Neural progenitor cell (in vitro differentiated cells): ENCODE results near the gene MLN. TPM values are rescaled to one million over a fixed set of nuclear protein-coding genes. Genes with fewer than 3 reads are reported as not detected.
A peak's percentile ranks its signal among the peaks of the same experiment; 100 is the strongest.

ENCODE experiments used
- DNase-seq: peaks from one replicate; pipeline ENCODE4 v3.0.0-alpha.2; 2016; ENCODE audit warnings: low spot score
- H2AFZ ChIP-seq: fragments of 200-600 bp; sonication (generic); replicated peaks from 2 replicates; pipeline ENCODE4 v1.6.1; 2016; ENCODE audit warnings: antibody characterized with exemption
- H3F3A ChIP-seq: fragments of 200-600 bp; sonication (generic); 2 replicates; pipeline ENCODE4 v1.6.1; 2016; ENCODE audit warnings: antibody characterized with exemption, low read depth
- H3K27ac ChIP-seq: fragments of 200-600 bp; sonication (generic); 2 replicates; pipeline ENCODE4 v1.5.1; 2016; ENCODE audit warnings: mild to moderate bottlenecking
- H3K27me3 ChIP-seq: fragments of 200-600 bp; sonication (generic); 2 replicates; pipeline ENCODE4 v1.6.1; 2016; ENCODE audit warnings: mild to moderate bottlenecking, moderate library complexity
- H3K36me3 ChIP-seq: fragments of 200-600 bp; sonication (generic); 2 replicates; pipeline ENCODE4 v1.5.1; 2016
- H3K4me1 ChIP-seq: fragments of 200-600 bp; sonication (generic); 2 replicates; pipeline ENCODE4 v1.6.1; 2016; ENCODE audit warnings: mixed run types
- H3K4me2 ChIP-seq: fragments of 200-600 bp; sonication (generic); 2 replicates; pipeline ENCODE4 v1.6.1; 2016
- H3K4me3 ChIP-seq: fragments of 200-600 bp; sonication (generic); 2 replicates; pipeline ENCODE4 v1.5.1; 2016
- H3K79me2 ChIP-seq: fragments of 200-600 bp; sonication (generic); 2 replicates; pipeline ENCODE4 v1.6.1; 2016; ENCODE audit warnings: low read depth
- H3K9ac ChIP-seq: fragments of 200-600 bp; sonication (generic); 2 replicates; pipeline ENCODE4 v1.6.1; 2016
- H3K9me3 ChIP-seq: fragments of 200-600 bp; sonication (generic); 2 replicates; pipeline ENCODE4 v1.5.1; 2016; ENCODE audit warnings: low read depth
- H4K20me1 ChIP-seq: fragments of 200-600 bp; sonication (generic); 2 replicates; pipeline ENCODE4 v1.6.1; 2016; ENCODE audit warnings: low read depth
- H3K27ac Mint-ChIP-seq: 3 replicates; pipeline ENCODE4 v1.8.0; 2021; ENCODE audit warnings: mixed read lengths
- H3K27me3 Mint-ChIP-seq: 2 replicates; pipeline ENCODE4 v1.8.0; 2022; ENCODE audit warnings: low read depth, mild to moderate bottlenecking, inconsistent platforms, moderate library complexity, mixed read lengths; ENCODE audit not compliant: insufficient read depth
- H3K36me3 Mint-ChIP-seq: 3 replicates; pipeline ENCODE4 v1.8.0; 2021; ENCODE audit warnings: mixed read lengths
- H3K4me1 Mint-ChIP-seq: 3 replicates; pipeline ENCODE4 v1.8.0; 2021; ENCODE audit warnings: mixed read lengths
- H3K4me3 Mint-ChIP-seq: 3 replicates; pipeline ENCODE4 v1.8.0; 2021; ENCODE audit warnings: mild to moderate bottlenecking, moderate library complexity, mixed read lengths
- H3K9me3 Mint-ChIP-seq: 3 replicates; pipeline ENCODE4 v1.8.0; 2020; ENCODE audit warnings: mixed read lengths
- EZH2 ChIP-seq: fragments of 200-600 bp; sonication (generic); IDR thresholded peaks from 2 replicates; pipeline ENCODE4 v1.6.1; 2017; ENCODE audit warnings: antibody characterized with exemption, mild to moderate bottlenecking, moderate library complexity
- EZH2phosphoT487 ChIP-seq: fragments of 200-600 bp; sonication (generic); IDR thresholded peaks from 2 replicates; pipeline ENCODE4 v1.6.1; 2017; ENCODE audit warnings: antibody characterized with exemption
- total RNA-seq: library from RNA; depleted of rRNA; stranded (reverse); fragments of >200 nt; gene quantifications from 2 replicates; pipeline ENCODE4 v1.2.3, GENCODE V29; 2015; ENCODE audit warnings: low replicate concordance
- TF ChIP-seq, protein P1 (sequence below): fragments of 200-600 bp; sonication (generic); IDR thresholded peaks from 2 replicates; pipeline ENCODE4 v1.5.1; 2017; ENCODE audit warnings: antibody characterized with exemption, mild to moderate bottlenecking

MLN gene
- total RNA-seq, 1 donor from 2014 or later, result not detected

DNA sequence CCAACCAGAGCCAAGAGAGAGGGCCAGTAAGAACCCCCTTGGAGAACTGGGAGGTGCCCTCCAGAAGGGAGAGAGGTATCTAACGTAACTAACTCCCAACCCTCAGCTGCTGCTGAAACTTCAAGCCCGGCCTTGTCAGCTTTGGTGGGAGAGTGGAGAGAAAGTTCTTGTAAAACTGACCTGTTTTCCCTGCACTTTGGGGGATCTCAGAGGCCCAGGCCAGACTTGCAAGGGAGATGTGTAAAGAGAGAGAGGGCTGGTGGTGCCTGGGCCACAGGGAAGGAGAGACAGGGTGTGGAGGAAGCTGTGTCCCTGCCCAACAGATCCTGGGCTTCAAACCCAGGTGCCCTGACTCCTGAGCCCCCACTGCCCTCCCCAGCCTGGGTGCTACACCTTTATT, 39.8 kb downstream of the MLN start:
- no peak overlapping the region for H3K4me2 ChIP-seq
- H3K27ac ChIP-seq, result no peak overlapping the region
- TF ChIP-seq EZH2 (no peak), EZH2phosphoT487 (no peak)
- TF ChIP-seq, protein P1, sequence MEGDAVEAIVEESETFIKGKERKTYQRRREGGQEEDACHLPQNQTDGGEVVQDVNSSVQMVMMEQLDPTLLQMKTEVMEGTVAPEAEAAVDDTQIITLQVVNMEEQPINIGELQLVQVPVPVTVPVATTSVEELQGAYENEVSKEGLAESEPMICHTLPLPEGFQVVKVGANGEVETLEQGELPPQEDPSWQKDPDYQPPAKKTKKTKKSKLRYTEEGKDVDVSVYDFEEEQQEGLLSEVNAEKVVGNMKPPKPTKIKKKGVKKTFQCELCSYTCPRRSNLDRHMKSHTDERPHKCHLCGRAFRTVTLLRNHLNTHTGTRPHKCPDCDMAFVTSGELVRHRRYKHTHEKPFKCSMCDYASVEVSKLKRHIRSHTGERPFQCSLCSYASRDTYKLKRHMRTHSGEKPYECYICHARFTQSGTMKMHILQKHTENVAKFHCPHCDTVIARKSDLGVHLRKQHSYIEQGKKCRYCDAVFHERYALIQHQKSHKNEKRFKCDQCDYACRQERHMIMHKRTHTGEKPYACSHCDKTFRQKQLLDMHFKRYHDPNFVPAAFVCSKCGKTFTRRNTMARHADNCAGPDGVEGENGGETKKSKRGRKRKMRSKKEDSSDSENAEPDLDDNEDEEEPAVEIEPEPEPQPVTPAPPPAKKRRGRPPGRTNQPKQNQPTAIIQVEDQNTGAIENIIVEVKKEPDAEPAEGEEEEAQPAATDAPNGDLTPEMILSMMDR, result no peak
- H3K36me3 ChIP-seq, result no peaks in the 10 kb centered on the region
- Mint-ChIP-seq H3K27ac (peak overlapping the region; percentile 46), H3K4me1 (peaks cover 25% of the 10 kb centered on the region), H3K36me3 (no peaks in the 10 kb centered on the region), H3K4me3 (no peak overlapping the region), H3K9me3 (no peaks in the 10 kb centered on the region), H3K27me3 (peaks cover 10% of the 10 kb centered on the region)
- H4K20me1 ChIP-seq, result no peaks in the 10 kb centered on the region
- DNase-seq, result no peak
- H3K27me3 ChIP-seq, result no peaks in the 10 kb centered on the region
- H3K79me2 ChIP-seq, result no peaks in the 10 kb centered on the region
- H3K9ac ChIP-seq, result no peak overlapping the region
- no peak overlapping the region for H3K4me3 ChIP-seq
- H2AFZ ChIP-seq, result no peak overlapping the region
- H3K4me1 ChIP-seq, result peaks cover 21% of the 10 kb centered on the region
- no peaks in the 10 kb centered on the region for H3K9me3 ChIP-seq
- H3F3A ChIP-seq, result peaks cover 7% of the 10 kb centered on the region

DNA sequence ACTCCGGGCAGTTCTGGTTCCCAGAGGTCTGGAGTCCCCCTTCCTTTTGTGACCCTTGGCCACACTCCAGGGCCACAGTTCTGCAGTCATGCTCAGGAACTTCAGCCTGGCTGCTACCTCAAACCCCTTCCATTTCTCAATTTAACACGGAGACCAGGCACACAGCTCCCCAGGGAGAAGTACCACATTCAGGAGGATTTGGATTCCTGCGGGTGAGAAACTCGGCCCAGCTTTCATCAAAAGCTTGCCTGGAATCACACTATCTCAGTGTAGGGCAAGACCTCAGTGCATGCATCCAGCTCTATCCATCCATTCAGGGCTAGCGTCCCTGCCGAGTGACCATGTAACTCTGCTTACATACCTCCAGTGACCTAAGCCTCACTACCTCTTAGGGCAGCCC, 40.3 kb downstream of the MLN start:
- Mint-ChIP-seq H3K27me3 (peaks cover 10% of the 10 kb centered on the region), H3K4me3 (no peak overlapping the region), H3K27ac (peak overlapping the region; percentile 46), H3K36me3 (no peaks in the 10 kb centered on the region), H3K4me1 (peaks cover 24% of the 10 kb centered on the region), H3K9me3 (no peaks in the 10 kb centered on the region)
- H3K9me3 ChIP-seq, result no peaks in the 10 kb centered on the region
- no peak for DNase-seq
- H2AFZ ChIP-seq, result no peak overlapping the region
- no peaks in the 10 kb centered on the region for H3K36me3 ChIP-seq
- no peak overlapping the region for H3K4me2 ChIP-seq
- H3K79me2 ChIP-seq, result no peaks in the 10 kb centered on the region
- no peaks in the 10 kb centered on the region for H4K20me1 ChIP-seq
- no peak overlapping the region for H3K9ac ChIP-seq
- no peak overlapping the region for H3K4me3 ChIP-seq
- H3K4me1 ChIP-seq, result peaks cover 18% of the 10 kb centered on the region
- H3K27me3 ChIP-seq, result no peaks in the 10 kb centered on the region
- H3F3A ChIP-seq, result peaks cover 7% of the 10 kb centered on the region
- no peak overlapping the region for H3K27ac ChIP-seq
- TF ChIP-seq, protein P1, result no peak
- TF ChIP-seq EZH2phosphoT487 (no peak), EZH2 (no peak)

DNA sequence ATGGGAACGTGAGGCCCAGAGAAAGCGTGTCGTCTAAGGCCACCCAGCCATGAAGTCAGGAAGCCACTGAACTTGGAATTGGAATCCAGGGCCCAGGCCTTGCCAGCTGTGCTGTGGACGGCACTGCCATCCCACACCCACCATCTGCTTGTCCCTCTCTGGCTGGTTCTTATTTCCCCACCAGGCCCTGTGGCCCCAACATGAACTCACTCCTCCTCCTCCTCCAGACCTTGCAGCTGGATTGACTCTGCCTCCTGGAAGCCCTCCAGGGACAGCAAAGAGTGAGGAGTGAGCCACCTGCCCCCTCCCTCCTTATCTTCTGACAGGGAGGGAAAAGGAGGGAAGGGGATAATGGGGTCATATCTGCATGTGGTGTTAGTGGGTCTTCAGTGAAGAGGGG, 41.1 kb downstream of the MLN start:
- Histone ChIP-seq H3F3A (peaks cover 7% of the 10 kb centered on the region), H3K79me2 (no peaks in the 10 kb centered on the region), H3K27ac (no peak overlapping the region), H3K9ac (no peak overlapping the region), H3K36me3 (no peaks in the 10 kb centered on the region), H3K9me3 (no peaks in the 10 kb centered on the region), H3K4me1 (peaks cover 18% of the 10 kb centered on the region), H2AFZ (no peak overlapping the region), H3K4me3 (no peak overlapping the region), H3K27me3 (no peaks in the 10 kb centered on the region), H3K4me2 (no peak overlapping the region), H4K20me1 (no peaks in the 10 kb centered on the region)
- Mint-ChIP-seq H3K27ac (peak overlapping the region; percentile 95), H3K27me3 (peaks cover 10% of the 10 kb centered on the region), H3K4me3 (no peak overlapping the region), H3K9me3 (no peaks in the 10 kb centered on the region), H3K4me1 (peaks cover 22% of the 10 kb centered on the region), H3K36me3 (no peaks in the 10 kb centered on the region)
- DNase-seq, result no peak
- TF ChIP-seq, protein P1, result no peak
- TF ChIP-seq EZH2phosphoT487, result no peak
- TF ChIP-seq EZH2, result no peak
